Fibroblast of skin of right quadriceps (primary cell): ENCODE data around the gene ST8SIA6.
"Not testable (repeated sequence)": the region's sequence is repeated elsewhere in the genome, so short reads cannot be mapped to it uniquely, and the experiment has no call there.

ENCODE experiments used
- DNase-seq: peaks from one replicate; pipeline ENCODE4 v3.0.0-alpha.2; 2013

The ST8SIA6 gene

DNA sequence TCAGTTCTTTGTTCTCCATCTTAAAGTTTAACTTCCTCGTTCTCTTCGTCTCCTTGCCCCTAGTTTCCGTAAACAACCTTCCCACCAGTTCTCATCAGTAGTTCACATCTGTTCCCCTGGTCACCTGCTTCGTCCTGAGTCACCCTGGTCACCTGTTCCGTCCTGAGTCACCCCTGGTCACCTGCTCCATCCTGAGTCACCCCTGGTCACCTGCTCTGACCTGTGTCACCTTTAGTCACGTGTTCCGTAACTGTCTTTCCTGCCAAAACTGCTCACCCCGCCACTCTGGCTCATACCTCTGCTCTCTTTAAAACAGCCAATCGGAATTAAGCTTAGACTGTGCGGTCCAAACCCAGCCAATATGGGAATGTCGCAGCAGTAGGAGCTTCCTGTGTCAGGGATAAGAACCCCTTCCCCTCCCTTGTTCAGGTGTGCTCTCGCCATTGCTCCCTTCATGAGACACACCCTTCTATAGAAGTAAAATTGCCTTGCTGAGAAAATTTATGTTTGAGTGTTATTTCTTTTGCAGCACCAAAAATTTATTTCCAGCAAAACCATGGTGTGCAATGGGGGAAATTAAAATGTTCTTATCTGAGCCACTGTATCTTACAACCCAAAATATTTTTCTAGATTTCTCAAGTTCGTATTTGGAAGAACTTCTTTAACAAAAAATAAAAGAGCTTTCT is 114.1 kb downstream of the ST8SIA6 start:
- no peak for DNase-seq

DNA sequence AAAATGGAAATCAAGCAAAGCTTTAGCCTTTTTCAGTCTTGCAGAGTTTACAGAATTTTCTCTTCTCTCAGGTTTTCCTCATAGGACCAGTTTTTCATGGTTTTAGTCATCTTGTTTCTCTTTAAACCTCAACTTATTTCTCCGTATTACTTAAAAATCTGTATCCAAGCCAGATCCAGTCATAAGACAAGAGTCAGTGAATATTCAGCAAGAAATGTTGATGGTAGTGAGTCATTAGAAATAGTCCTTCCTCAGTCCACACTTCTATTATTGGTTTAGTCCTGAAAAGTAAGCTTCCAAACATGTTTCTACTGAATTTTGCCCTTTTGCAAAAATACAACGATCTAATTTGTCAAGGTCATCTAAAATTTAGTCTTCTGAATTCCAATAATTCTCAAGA is 119.3 kb downstream of the ST8SIA6 start:
- DNase-seq: peak; percentile 76

GRCh38 chr10:17330501-17330900 is 123.9 kb downstream of the ST8SIA6 start:
- no peak for DNase-seq

- DNase-seq: no peak
These were observed 128.0 kb downstream of the ST8SIA6 start for GRCh38 chr10:17326377-17326776.

DNA sequence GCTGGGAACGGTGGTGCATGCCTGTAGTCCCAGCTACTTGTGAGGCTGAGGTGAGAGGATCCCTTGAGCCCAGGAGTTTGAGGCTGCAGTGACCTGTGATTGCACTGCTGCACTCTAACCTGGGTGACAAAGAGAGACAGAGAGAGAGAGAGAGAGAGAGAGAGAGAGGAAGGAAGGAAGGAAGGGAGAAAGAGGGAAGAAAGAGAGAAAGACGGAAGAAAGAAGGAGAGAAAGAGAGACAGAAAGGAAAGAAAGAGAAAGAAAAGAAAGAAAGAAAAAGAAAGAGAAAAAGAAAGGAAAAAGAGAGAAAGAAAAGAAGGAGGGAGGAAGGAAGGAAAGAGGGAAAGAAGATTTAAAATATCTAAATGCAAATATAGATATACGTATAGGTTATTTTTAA is 132.4 kb downstream of the ST8SIA6 start:
- not testable (repeated sequence) for DNase-seq

DNA sequence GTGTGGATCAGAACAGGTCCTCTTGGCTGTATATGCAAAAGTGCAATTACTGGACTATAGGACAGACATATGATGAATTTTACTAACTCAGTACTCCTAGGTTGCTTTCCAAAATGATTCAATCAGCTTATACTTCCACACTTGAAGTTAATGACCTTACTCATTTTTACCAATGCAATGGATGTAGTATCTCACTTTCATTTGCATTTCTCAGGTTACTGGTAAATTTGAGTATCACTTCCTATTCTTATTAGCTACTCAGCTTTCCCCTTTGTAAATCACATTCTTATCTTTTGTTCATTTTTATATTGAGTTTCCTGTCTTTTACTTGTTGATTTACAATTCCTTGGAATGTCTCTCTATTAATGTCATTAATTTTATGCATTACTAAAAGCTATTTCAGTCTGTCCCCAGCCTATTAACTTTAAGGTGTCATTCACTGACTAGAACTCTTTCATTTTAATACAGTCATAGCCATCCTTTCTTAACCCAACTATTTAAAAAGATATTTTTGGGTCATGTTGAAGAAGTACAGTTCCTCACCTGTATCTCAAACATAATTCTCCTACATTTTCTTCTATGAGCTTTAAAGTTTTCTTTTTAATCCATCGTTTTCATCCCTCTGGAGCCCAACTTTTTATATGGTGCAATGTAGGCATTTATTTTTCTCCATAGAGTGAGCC is 137.8 kb downstream of the ST8SIA6 start:
- no peak for DNase-seq

- no peak for DNase-seq
These were observed 145.0 kb downstream of the ST8SIA6 start for GRCh38 chr10:17309435-17309834.

DNA sequence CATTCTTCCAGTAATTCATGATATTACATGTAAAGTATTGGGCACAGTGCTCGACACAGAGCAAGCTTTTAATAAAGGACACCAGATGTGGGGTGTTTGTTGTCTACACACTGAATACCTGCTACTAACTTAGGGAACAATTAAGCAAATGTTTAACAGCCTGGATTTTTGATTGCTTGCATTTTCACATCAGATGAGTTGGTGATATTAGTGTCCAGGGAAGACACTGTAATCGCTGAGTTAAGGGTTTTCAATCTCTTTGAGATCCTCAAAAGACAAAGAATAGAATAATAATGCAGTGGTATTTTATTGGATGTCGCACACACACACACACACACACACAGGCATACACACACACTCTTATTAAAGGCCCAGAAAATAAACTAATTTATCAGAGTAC is 147.3 kb downstream of the ST8SIA6 start:
- DNase-seq: no peak

GRCh38 chr10:17292375-17292774 is 162.0 kb downstream of the ST8SIA6 start:
- no peak for DNase-seq

DNA sequence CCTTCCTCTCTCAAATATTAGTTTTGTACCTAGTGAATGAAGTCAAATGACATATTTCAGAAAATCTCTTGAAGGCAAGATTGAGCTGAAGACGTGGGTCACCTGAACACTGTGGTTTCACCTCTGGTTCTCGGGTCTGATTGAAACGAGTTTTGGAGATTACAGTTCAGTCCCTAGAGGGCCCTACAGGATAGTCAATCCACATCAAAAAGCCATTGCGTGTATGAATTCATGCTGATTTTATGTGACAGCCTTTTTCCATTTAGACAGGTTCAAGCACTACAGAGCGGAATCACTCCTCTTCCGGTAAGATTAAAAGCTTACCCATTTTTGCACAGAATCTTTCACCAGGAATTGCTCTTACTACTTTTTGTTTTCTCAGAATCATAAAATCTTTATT is 164.2 kb downstream of the ST8SIA6 start:
- no peak for DNase-seq

GRCh38 chr10:17289763-17290162 is 164.6 kb downstream of the ST8SIA6 start:
- DNase-seq: no peak

- DNase-seq: no peak
These were observed 167.5 kb downstream of the ST8SIA6 start for GRCh38 chr10:17286562-17287550.

GRCh38 chr10:17282311-17282710 is 172.1 kb downstream of the ST8SIA6 start:
- no peak for DNase-seq

DNA sequence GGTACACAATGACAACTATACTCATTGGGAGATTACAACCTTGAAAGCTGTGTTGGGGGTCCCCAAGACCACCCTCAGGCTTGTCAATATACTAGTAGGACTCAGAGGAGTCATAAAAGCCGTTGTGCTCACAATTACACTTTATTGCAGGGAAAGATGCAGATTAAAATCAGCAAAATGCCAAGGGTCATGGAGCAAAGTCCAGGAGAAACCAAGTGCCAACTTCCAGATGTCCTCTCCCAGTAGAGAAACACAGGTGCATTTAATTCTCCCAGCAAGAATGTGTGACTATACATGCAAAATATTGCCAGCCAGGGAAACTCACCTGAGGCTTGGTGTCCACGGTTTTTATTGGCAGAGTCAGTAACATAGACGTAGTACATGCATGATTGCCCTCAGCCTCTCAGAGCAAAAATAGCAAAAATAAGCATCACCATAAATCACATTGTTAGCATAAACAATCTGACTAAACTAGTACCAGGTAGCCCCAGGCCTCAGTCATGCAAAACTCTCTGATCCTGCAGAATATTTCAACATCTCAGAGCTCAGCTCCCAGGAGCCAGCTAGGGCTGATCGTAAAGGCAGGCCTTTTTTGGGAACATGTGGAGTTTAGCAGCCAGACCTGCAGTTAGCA is 175.7 kb downstream of the ST8SIA6 start:
- DNase-seq: no peak

- no peak for DNase-seq
These were observed 177.5 kb downstream of the ST8SIA6 start for GRCh38 chr10:17276756-17277424.

DNA sequence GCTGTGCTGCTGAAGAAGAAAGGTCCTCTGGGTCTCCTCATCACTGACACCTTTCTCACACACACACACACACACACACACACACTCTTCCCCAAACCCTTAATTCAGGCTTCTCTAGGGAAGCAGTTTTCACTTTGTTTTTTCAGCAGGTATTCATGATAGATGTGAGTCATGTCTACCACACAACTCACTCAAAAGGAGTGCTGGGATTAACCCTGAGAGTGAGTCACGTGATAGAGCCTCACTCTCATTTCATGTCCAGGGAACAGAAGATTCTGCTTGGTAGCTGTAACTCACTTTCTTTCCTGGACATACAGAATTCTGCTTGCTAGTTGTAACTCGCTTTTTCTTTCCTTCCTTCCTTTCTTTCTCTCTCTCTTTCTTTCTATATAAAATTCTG is 181.0 kb downstream of the ST8SIA6 start:
- DNase-seq: peak; percentile 82

GRCh38 chr10:17272648-17273047 is 181.7 kb downstream of the ST8SIA6 start:
- no peak for DNase-seq
